ENCODE data around the gene GTF3C5.

The GTF3C5 gene

GRCh38 chr9:133063159-133063499, 32.3 kb downstream of the GTF3C5 start:
- TF ChIP-seq EZH2phosphoT487 (IDR thresholded peaks at IDR 0.05; ENCODE audit: borderline replicate concordance) (no peak), CTCF (conservative IDR thresholded peaks at IDR 0.05; ENCODE audit: low read length) (no peak)
- no peaks in the 10 kb centered on the region for H3K9me2 ChIP-seq (replicated peaks; ENCODE audit: low read depth, low read length)
- H3K4me2 ChIP-seq (ENCODE audit: low read depth, low read length, poor library complexity, severe bottlenecking), result peak overlapping the region; percentile 23
- H3F3A ChIP-seq (ENCODE audit: low read depth), result peaks cover 8% of the 10 kb centered on the region
- H2AFZ ChIP-seq (ENCODE audit: low read length), result no peak overlapping the region
- no peaks in the 10 kb centered on the region for H4K20me1 ChIP-seq (ENCODE audit: insufficient read depth, low read length, poor library complexity, severe bottlenecking)
- H3K4me1 ChIP-seq (ENCODE audit: insufficient read depth, low read length, poor library complexity, severe bottlenecking), result peaks cover 47% of the 10 kb centered on the region
- H3K27me3 ChIP-seq (ENCODE audit: insufficient read depth, low read length, poor library complexity, severe bottlenecking), result no peaks in the 10 kb centered on the region
- H3K4me3 ChIP-seq (ENCODE audit: low read length, poor library complexity, severe bottlenecking), result no peak overlapping the region
- peaks cover 5% of the 10 kb centered on the region; the same call in 1 of the 2 replicates for H3K79me2 ChIP-seq (ENCODE audit: insufficient read depth, low read length)
- H3K9ac ChIP-seq (ENCODE audit: low read depth, low read length, poor library complexity, severe bottlenecking), result peak overlapping the region; percentile 21
- peaks cover 4% of the 10 kb centered on the region; the same call in 1 of the 2 replicates for H3K36me3 ChIP-seq (ENCODE audit: insufficient read depth, low read length)
- H3K9me3 ChIP-seq (ENCODE audit: insufficient read depth, low read depth, low read length), result no peaks in the 10 kb centered on the region

GRCh38 chr9:133063500-133064231, 32.9 kb downstream of the GTF3C5 start:
- peaks cover 8% of the 10 kb centered on the region for H3F3A ChIP-seq (ENCODE audit: low read depth)
- peak overlapping the region; percentile 21 for H3K9ac ChIP-seq (ENCODE audit: low read depth, low read length, poor library complexity, severe bottlenecking)
- H3K79me2 ChIP-seq (ENCODE audit: insufficient read depth, low read length), result peaks cover 5% of the 10 kb centered on the region; the same call in 1 of the 2 replicates
- H3K4me2 ChIP-seq (ENCODE audit: low read depth, low read length, poor library complexity, severe bottlenecking), result peak overlapping the region; percentile 23
- H3K9me3 ChIP-seq (ENCODE audit: insufficient read depth, low read depth, low read length), result no peaks in the 10 kb centered on the region
- peaks cover 42% of the 10 kb centered on the region for H3K4me1 ChIP-seq (ENCODE audit: insufficient read depth, low read length, poor library complexity, severe bottlenecking)
- TF ChIP-seq EZH2phosphoT487 (IDR thresholded peaks at IDR 0.05; ENCODE audit: borderline replicate concordance), result no peak
- TF ChIP-seq CTCF (conservative IDR thresholded peaks at IDR 0.05; ENCODE audit: low read length), result peak; percentile 28
- no peaks in the 10 kb centered on the region for H3K9me2 ChIP-seq (replicated peaks; ENCODE audit: low read depth, low read length)
- H3K36me3 ChIP-seq (ENCODE audit: insufficient read depth, low read length), result no peaks in the 10 kb centered on the region
- H4K20me1 ChIP-seq (ENCODE audit: insufficient read depth, low read length, poor library complexity, severe bottlenecking), result no peaks in the 10 kb centered on the region
- H3K4me3 ChIP-seq (ENCODE audit: low read length, poor library complexity, severe bottlenecking), result no peak overlapping the region
- H3K27me3 ChIP-seq (ENCODE audit: insufficient read depth, low read length, poor library complexity, severe bottlenecking), result no peaks in the 10 kb centered on the region
- no peak overlapping the region for H2AFZ ChIP-seq (ENCODE audit: low read length)

GRCh38 chr9:133064241-133065069, 33.7 kb downstream of the GTF3C5 start:
- Histone ChIP-seq H3K9ac (ENCODE audit: low read depth, low read length, poor library complexity, severe bottlenecking) (no peak overlapping the region), H2AFZ (ENCODE audit: low read length) (no peak overlapping the region), H3K9me3 (ENCODE audit: insufficient read depth, low read depth, low read length) (no peaks in the 10 kb centered on the region), H3K79me2 (ENCODE audit: insufficient read depth, low read length) (peaks cover 5% of the 10 kb centered on the region; the same call in 1 of the 2 replicates), H4K20me1 (ENCODE audit: insufficient read depth, low read length, poor library complexity, severe bottlenecking) (no peaks in the 10 kb centered on the region), H3F3A (ENCODE audit: low read depth) (peaks cover 5% of the 10 kb centered on the region), H3K27me3 (ENCODE audit: insufficient read depth, low read length, poor library complexity, severe bottlenecking) (no peaks in the 10 kb centered on the region), H3K36me3 (ENCODE audit: insufficient read depth, low read length) (no peaks in the 10 kb centered on the region), H3K9me2 (replicated peaks; ENCODE audit: low read depth, low read length) (no peaks in the 10 kb centered on the region), H3K4me3 (ENCODE audit: low read length, poor library complexity, severe bottlenecking) (no peak overlapping the region), H3K4me1 (ENCODE audit: insufficient read depth, low read length, poor library complexity, severe bottlenecking) (peaks cover 34% of the 10 kb centered on the region), H3K4me2 (ENCODE audit: low read depth, low read length, poor library complexity, severe bottlenecking) (no peak overlapping the region)
- TF ChIP-seq CTCF (conservative IDR thresholded peaks at IDR 0.05; ENCODE audit: low read length) (no peak), EZH2phosphoT487 (IDR thresholded peaks at IDR 0.05; ENCODE audit: borderline replicate concordance) (no peak)

All from Loucy (cell line).